ENCODE measurements around the gene PSMD10.

The PSMD10 gene

GRCh38 chrX:108091264-108091877 lies at the start of gene PSMD10, which contains the start of gene ATG4A:
Gene PSMD10 (minus strand): TSS chrX:108091542. CDS start chrX:108091520, 22 bp downstream.
Gene ATG4A (plus strand): TSS chrX:108091778. CDS start chrX:108091827, 49 bp downstream.
- H3K4me1 ChIP-seq (ENCODE audit: control insufficient read depth, low read depth, low read length), result peaks cover 5% of the 10 kb centered on the region
- peak within 1 kb of the TSS; percentile 96 for H3K4me3 ChIP-seq (ENCODE audit: low read length)
- H3K9me3 ChIP-seq (ENCODE audit: control insufficient read depth, low read depth, low read length), result no peaks in the 10 kb centered on the region
- H3K27me3 ChIP-seq (ENCODE audit: control insufficient read depth, insufficient read depth, low read length), result no peaks in the 10 kb centered on the region
- peak within 1 kb of the TSS; percentile 94 for H3K9ac ChIP-seq (ENCODE audit: low read length)
- peaks cover 12% of the 10 kb centered on the region for H3K36me3 ChIP-seq (ENCODE audit: control insufficient read depth, low read depth, low read length)
- H3K27ac ChIP-seq (ENCODE audit: low read length), result peak within 1 kb of the TSS; percentile 78

- Histone ChIP-seq H3K4me1 (ENCODE audit: control insufficient read depth, low read depth, low read length) (no peaks in the 10 kb centered on the region), H3K9ac (ENCODE audit: low read length) (no peak overlapping the region), H3K27ac (ENCODE audit: low read length) (no peak overlapping the region), H3K9me3 (ENCODE audit: control insufficient read depth, low read depth, low read length) (no peaks in the 10 kb centered on the region), H3K4me3 (ENCODE audit: low read length) (no peak overlapping the region), H3K27me3 (ENCODE audit: control insufficient read depth, insufficient read depth, low read length) (no peaks in the 10 kb centered on the region), H3K36me3 (ENCODE audit: control insufficient read depth, low read depth, low read length) (no peaks in the 10 kb centered on the region)
Observed at GRCh38 chrX:108138814-108139702, 47.7 kb upstream of the PSMD10 start.

- no peaks in the 10 kb centered on the region for H3K27me3 ChIP-seq (ENCODE audit: control insufficient read depth, insufficient read depth, low read length)
- H3K4me1 ChIP-seq (ENCODE audit: control insufficient read depth, low read depth, low read length), result no peaks in the 10 kb centered on the region
- H3K4me3 ChIP-seq (ENCODE audit: low read length), result no peak overlapping the region
- no peaks in the 10 kb centered on the region for H3K36me3 ChIP-seq (ENCODE audit: control insufficient read depth, low read depth, low read length)
- no peaks in the 10 kb centered on the region for H3K9me3 ChIP-seq (ENCODE audit: control insufficient read depth, low read depth, low read length)
- H3K27ac ChIP-seq (ENCODE audit: low read length), result no peak overlapping the region
- no peak overlapping the region for H3K9ac ChIP-seq (ENCODE audit: low read length)
Observed at GRCh38 chrX:108134724-108135123, 43.4 kb upstream of the PSMD10 start.

- H3K9ac ChIP-seq (ENCODE audit: low read length), result no peak overlapping the region
- H3K27me3 ChIP-seq (ENCODE audit: control insufficient read depth, insufficient read depth, low read length), result no peaks in the 10 kb centered on the region
- H3K4me1 ChIP-seq (ENCODE audit: control insufficient read depth, low read depth, low read length), result no peaks in the 10 kb centered on the region
- no peaks in the 10 kb centered on the region for H3K9me3 ChIP-seq (ENCODE audit: control insufficient read depth, low read depth, low read length)
- no peaks in the 10 kb centered on the region for H3K36me3 ChIP-seq (ENCODE audit: control insufficient read depth, low read depth, low read length)
- H3K4me3 ChIP-seq (ENCODE audit: low read length), result no peak overlapping the region
- H3K27ac ChIP-seq (ENCODE audit: low read length), result no peak overlapping the region
Observed at GRCh38 chrX:108132876-108133275, 41.5 kb upstream of the PSMD10 start.

- Histone ChIP-seq H3K4me3 (ENCODE audit: low read length) (no peak overlapping the region), H3K9ac (ENCODE audit: low read length) (no peak overlapping the region), H3K36me3 (ENCODE audit: control insufficient read depth, low read depth, low read length) (no peaks in the 10 kb centered on the region), H3K9me3 (ENCODE audit: control insufficient read depth, low read depth, low read length) (no peaks in the 10 kb centered on the region), H3K27me3 (ENCODE audit: control insufficient read depth, insufficient read depth, low read length) (no peaks in the 10 kb centered on the region), H3K4me1 (ENCODE audit: control insufficient read depth, low read depth, low read length) (peaks cover 4% of the 10 kb centered on the region), H3K27ac (ENCODE audit: low read length) (no peak overlapping the region)
Observed at GRCh38 chrX:108132034-108132433, 40.7 kb upstream of the PSMD10 start.

- Histone ChIP-seq H3K27me3 (ENCODE audit: control insufficient read depth, insufficient read depth, low read length) (no peaks in the 10 kb centered on the region), H3K9me3 (ENCODE audit: control insufficient read depth, low read depth, low read length) (no peaks in the 10 kb centered on the region), H3K4me1 (ENCODE audit: control insufficient read depth, low read depth, low read length) (peaks cover 9% of the 10 kb centered on the region), H3K9ac (ENCODE audit: low read length) (no peak overlapping the region), H3K36me3 (ENCODE audit: control insufficient read depth, low read depth, low read length) (no peaks in the 10 kb centered on the region), H3K4me3 (ENCODE audit: low read length) (no peak overlapping the region), H3K27ac (ENCODE audit: low read length) (no peak overlapping the region)
Observed at GRCh38 chrX:108131471-108131870, 40.1 kb upstream of the PSMD10 start.

- Histone ChIP-seq H3K9me3 (ENCODE audit: control insufficient read depth, low read depth, low read length) (no peaks in the 10 kb centered on the region), H3K4me3 (ENCODE audit: low read length) (no peak overlapping the region), H3K4me1 (ENCODE audit: control insufficient read depth, low read depth, low read length) (peaks cover 14% of the 10 kb centered on the region), H3K36me3 (ENCODE audit: control insufficient read depth, low read depth, low read length) (no peaks in the 10 kb centered on the region), H3K27ac (ENCODE audit: low read length) (no peak overlapping the region), H3K27me3 (ENCODE audit: control insufficient read depth, insufficient read depth, low read length) (no peaks in the 10 kb centered on the region), H3K9ac (ENCODE audit: low read length) (no peak overlapping the region)
Observed at GRCh38 chrX:108130889-108131288, 39.5 kb upstream of the PSMD10 start.

- no peak overlapping the region for H3K27ac ChIP-seq (ENCODE audit: low read length)
- H3K36me3 ChIP-seq (ENCODE audit: control insufficient read depth, low read depth, low read length), result no peaks in the 10 kb centered on the region
- H3K9ac ChIP-seq (ENCODE audit: low read length), result no peak overlapping the region
- peak overlapping the region; percentile 0 for H3K4me3 ChIP-seq (ENCODE audit: low read length)
- peaks cover 19% of the 10 kb centered on the region for H3K4me1 ChIP-seq (ENCODE audit: control insufficient read depth, low read depth, low read length)
- H3K9me3 ChIP-seq (ENCODE audit: control insufficient read depth, low read depth, low read length), result no peaks in the 10 kb centered on the region
- H3K27me3 ChIP-seq (ENCODE audit: control insufficient read depth, insufficient read depth, low read length), result no peaks in the 10 kb centered on the region
Observed at GRCh38 chrX:108127152-108127551, 35.8 kb upstream of the PSMD10 start.

GRCh38 chrX:108126661-108127060 lies 35.3 kb upstream of the PSMD10 start:
- H3K36me3 ChIP-seq (ENCODE audit: control insufficient read depth, low read depth, low read length), result no peaks in the 10 kb centered on the region
- no peak overlapping the region for H3K9ac ChIP-seq (ENCODE audit: low read length)
- H3K27ac ChIP-seq (ENCODE audit: low read length), result peak overlapping the region; percentile 6
- H3K27me3 ChIP-seq (ENCODE audit: control insufficient read depth, insufficient read depth, low read length), result no peaks in the 10 kb centered on the region
- H3K9me3 ChIP-seq (ENCODE audit: control insufficient read depth, low read depth, low read length), result no peaks in the 10 kb centered on the region
- H3K4me3 ChIP-seq (ENCODE audit: low read length), result peak overlapping the region; percentile 0
- peaks cover 19% of the 10 kb centered on the region for H3K4me1 ChIP-seq (ENCODE audit: control insufficient read depth, low read depth, low read length)

GRCh38 chrX:108123591-108124366 lies 32.4 kb upstream of the PSMD10 start:
- Histone ChIP-seq H3K27ac (ENCODE audit: low read length) (no peak overlapping the region), H3K36me3 (ENCODE audit: control insufficient read depth, low read depth, low read length) (no peaks in the 10 kb centered on the region), H3K27me3 (ENCODE audit: control insufficient read depth, insufficient read depth, low read length) (no peaks in the 10 kb centered on the region), H3K9ac (ENCODE audit: low read length) (no peak overlapping the region), H3K4me1 (ENCODE audit: control insufficient read depth, low read depth, low read length) (peaks cover 19% of the 10 kb centered on the region), H3K4me3 (ENCODE audit: low read length) (no peak overlapping the region), H3K9me3 (ENCODE audit: control insufficient read depth, low read depth, low read length) (no peaks in the 10 kb centered on the region)

- peaks cover 19% of the 10 kb centered on the region for H3K4me1 ChIP-seq (ENCODE audit: control insufficient read depth, low read depth, low read length)
- H3K27me3 ChIP-seq (ENCODE audit: control insufficient read depth, insufficient read depth, low read length), result no peaks in the 10 kb centered on the region
- H3K27ac ChIP-seq (ENCODE audit: low read length), result no peak overlapping the region
- H3K36me3 ChIP-seq (ENCODE audit: control insufficient read depth, low read depth, low read length), result no peaks in the 10 kb centered on the region
- H3K4me3 ChIP-seq (ENCODE audit: low read length), result no peak overlapping the region
- H3K9me3 ChIP-seq (ENCODE audit: control insufficient read depth, low read depth, low read length), result no peaks in the 10 kb centered on the region
- no peak overlapping the region for H3K9ac ChIP-seq (ENCODE audit: low read length)
Observed at GRCh38 chrX:108122748-108123147, 31.4 kb upstream of the PSMD10 start.
